Measurements from ENCODE around the gene ETS2. TPM values are rescaled to one million over a fixed set of nuclear protein-coding genes. Genes with fewer than 3 reads are reported as not detected.

The ETS2 gene
- total RNA-seq, 2 experiments from 2014 or later = 17.0 to 20.1 TPM

- CTCF ChIA-PET = no interaction called here
Observed at GRCh38 chr21:38849776-38850175, 44.0 kb downstream of the ETS2 start.

GRCh38 chr21:38850277-38850951 lies 44.7 kb downstream of the ETS2 start:
- CTCF ChIA-PET = interaction anchor here (0.9 kb wide), 1 partner anchor 341 kb away, joined by 3 read pairs; no protein-coding TSS in a partner anchor
- Mint-ChIP-seq H3K4me1 (ENCODE audit: low read depth) (no peaks in the 10 kb centered on the region), H3K9me3 (ENCODE audit: insufficient read depth) (no peaks in the 10 kb centered on the region), H3K27me3 (ENCODE audit: low read depth) (no peaks in the 10 kb centered on the region), H3K36me3 (ENCODE audit: low read depth) (no peaks in the 10 kb centered on the region), H3K4me3 (no peak overlapping the region), H3K27ac (no peak overlapping the region)
- no peak for DNase-seq
- ATAC-seq = no peak
- POLR2A ChIA-PET = no interaction called here

More at GRCh38 chr21:38849776-38850175, 44.0 kb downstream of the ETS2 start:
- Mint-ChIP-seq H3K27ac (no peak overlapping the region), H3K27me3 (ENCODE audit: low read depth) (no peaks in the 10 kb centered on the region), H3K4me1 (ENCODE audit: low read depth) (no peaks in the 10 kb centered on the region), H3K36me3 (ENCODE audit: low read depth) (no peaks in the 10 kb centered on the region), H3K4me3 (no peak overlapping the region), H3K9me3 (ENCODE audit: insufficient read depth) (no peaks in the 10 kb centered on the region)
- POLR2A ChIA-PET = no interaction called here
- ATAC-seq = no peak
- no peak for DNase-seq

- H3K27me3 Mint-ChIP-seq (ENCODE audit: low read depth) = peaks cover 4% of the 10 kb centered on the region
- no peak overlapping the region for H3K27ac Mint-ChIP-seq
- H3K4me3 Mint-ChIP-seq = no peak overlapping the region
- ChIA-PET POLR2A (no interaction called here), CTCF (interaction anchor here (0.9 kb wide), 1 partner anchor 340 kb away, joined by 3 read pairs; no protein-coding TSS in a partner anchor)
- no peaks in the 10 kb centered on the region for H3K4me1 Mint-ChIP-seq (ENCODE audit: low read depth)
- ATAC-seq (no peak), DNase-seq (no peak)
- no peaks in the 10 kb centered on the region for H3K9me3 Mint-ChIP-seq (ENCODE audit: insufficient read depth)
- H3K36me3 Mint-ChIP-seq (ENCODE audit: low read depth) = no peaks in the 10 kb centered on the region
Observed at GRCh38 chr21:38851101-38851500, 45.4 kb downstream of the ETS2 start.

DNA sequence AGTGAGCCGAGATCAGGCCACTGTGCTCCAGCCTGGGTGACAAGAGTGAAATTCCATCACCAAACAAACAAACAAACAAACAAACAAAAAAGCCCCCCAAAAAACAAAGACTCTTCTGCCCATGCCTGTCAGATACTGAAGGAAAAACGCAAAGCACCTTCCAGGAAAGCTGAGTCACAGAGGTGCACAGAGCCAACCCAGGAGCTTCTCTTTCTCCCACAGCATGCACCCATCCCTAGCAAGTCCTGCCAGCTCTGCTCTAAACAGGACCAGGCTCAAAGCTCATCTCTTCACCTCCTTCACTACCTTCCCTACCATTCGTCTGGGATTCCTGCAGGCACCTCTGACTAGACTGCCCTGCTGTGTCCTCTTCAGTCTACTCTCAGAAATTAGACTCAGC lies 46.5 kb downstream of the ETS2 start:
- Mint-ChIP-seq H3K4me1 (ENCODE audit: low read depth) (no peaks in the 10 kb centered on the region), H3K4me3 (no peak overlapping the region), H3K27ac (no peak overlapping the region), H3K9me3 (ENCODE audit: insufficient read depth) (no peaks in the 10 kb centered on the region), H3K27me3 (ENCODE audit: low read depth) (peaks cover 4% of the 10 kb centered on the region), H3K36me3 (ENCODE audit: low read depth) (no peaks in the 10 kb centered on the region)
- ChIA-PET CTCF (no interaction called here), POLR2A (interaction anchor here (0.7 kb wide), 1 partner anchor 10 kb away, joined by 4 read pairs; no protein-coding TSS in a partner anchor)
- ATAC-seq (no peak), DNase-seq (peak; percentile 5)

DNA sequence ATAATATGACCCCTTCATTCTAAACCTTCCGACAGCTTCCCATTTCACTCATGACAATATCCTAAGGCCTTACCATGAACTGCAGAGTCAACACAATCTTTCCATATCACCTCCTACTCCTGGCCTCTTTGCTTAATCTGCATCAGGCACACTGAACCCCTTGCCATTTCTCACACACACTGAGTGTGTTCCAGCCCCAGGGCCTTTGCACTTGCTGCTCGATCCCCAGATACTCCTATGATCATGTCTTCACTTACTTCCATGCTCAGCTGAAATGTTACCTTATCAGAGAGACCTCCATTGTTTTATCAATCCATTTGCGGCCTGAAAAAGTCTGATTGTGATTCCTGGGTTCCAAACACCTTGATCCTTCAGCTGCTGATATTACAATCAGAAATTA lies 47.0 kb downstream of the ETS2 start:
- ATAC-seq (no peak), DNase-seq (no peak)
- H3K36me3 Mint-ChIP-seq (ENCODE audit: low read depth) = no peaks in the 10 kb centered on the region
- H3K4me1 Mint-ChIP-seq (ENCODE audit: low read depth) = no peaks in the 10 kb centered on the region
- no peak overlapping the region for H3K4me3 Mint-ChIP-seq
- CTCF ChIA-PET = no interaction called here
- POLR2A ChIA-PET = no interaction called here
- peaks cover 4% of the 10 kb centered on the region for H3K27me3 Mint-ChIP-seq (ENCODE audit: low read depth)
- H3K27ac Mint-ChIP-seq = no peak overlapping the region
- no peaks in the 10 kb centered on the region for H3K9me3 Mint-ChIP-seq (ENCODE audit: insufficient read depth)

DNA sequence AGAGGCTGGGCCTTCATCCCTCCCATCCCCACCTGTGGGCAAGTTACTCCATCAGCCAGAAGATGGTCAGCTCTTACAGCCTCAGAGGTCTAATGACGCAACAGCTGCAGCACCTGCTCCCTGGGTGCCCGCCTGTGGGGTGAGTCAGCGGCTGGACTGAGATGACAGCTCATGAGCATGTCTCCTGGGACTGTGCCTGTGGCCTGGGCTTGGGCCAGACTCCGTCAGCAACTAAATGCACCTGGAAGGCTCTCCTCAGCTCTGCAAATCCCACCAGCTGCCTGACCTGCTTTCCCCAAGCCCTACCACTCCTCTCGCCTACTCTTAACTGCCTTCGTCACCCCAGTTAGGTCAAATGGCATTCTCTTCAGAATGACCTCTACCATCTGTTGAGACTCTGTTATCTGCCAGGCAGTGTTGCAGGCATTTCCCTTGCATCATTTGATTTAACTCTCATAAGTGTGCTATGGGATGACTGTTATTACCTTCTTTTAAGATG lies 47.7 kb downstream of the ETS2 start:
- Mint-ChIP-seq H3K4me3 (no peak overlapping the region), H3K27me3 (ENCODE audit: low read depth) (peaks cover 4% of the 10 kb centered on the region), H3K4me1 (ENCODE audit: low read depth) (no peaks in the 10 kb centered on the region), H3K36me3 (ENCODE audit: low read depth) (no peaks in the 10 kb centered on the region), H3K9me3 (ENCODE audit: insufficient read depth) (no peaks in the 10 kb centered on the region), H3K27ac (no peak overlapping the region)
- ATAC-seq (no peak), DNase-seq (no peak)
- POLR2A ChIA-PET = no interaction called here
- CTCF ChIA-PET = no interaction called here

DNA sequence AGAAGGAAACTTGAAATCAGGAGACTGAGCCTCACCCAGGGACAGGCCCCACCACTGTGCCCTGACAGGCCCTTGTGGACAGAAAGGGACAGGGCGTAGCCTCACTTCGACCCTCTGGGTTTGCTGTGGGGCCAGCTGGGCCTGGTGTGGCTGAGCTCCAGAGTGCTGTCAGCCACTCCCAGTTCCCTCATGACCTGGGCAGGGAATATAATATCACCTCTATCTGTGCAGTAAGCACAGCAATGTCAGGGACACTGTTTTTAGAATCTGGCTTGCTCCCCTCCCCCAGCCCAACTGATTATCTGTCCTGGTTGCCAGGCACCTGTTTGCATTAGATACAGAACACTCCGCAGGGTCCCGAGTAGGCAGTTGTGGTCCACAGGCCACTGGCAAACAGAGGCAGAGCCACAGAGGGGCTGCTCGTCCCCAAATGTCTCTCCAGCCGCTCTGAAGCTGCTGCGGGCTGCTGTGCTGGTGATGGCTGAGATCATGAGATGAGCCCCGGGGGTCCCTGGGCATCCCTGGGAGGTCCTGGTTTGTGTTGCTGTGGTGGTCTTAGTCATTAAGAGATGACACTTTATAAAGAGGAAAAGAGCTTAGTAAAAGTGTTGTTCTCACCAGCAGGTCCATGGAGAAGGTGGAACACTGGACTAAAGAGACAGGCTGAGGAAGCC lies 51.6 kb downstream of the ETS2 start:
- ChIA-PET POLR2A (no interaction called here), CTCF (no interaction called here)
- Mint-ChIP-seq H3K9me3 (ENCODE audit: insufficient read depth) (no peaks in the 10 kb centered on the region), H3K27ac (no peak overlapping the region), H3K36me3 (ENCODE audit: low read depth) (no peaks in the 10 kb centered on the region), H3K4me1 (ENCODE audit: low read depth) (peaks cover 4% of the 10 kb centered on the region), H3K27me3 (ENCODE audit: low read depth) (peaks cover 4% of the 10 kb centered on the region), H3K4me3 (no peak overlapping the region)
- ATAC-seq = no peak
- DNase-seq = no peak

GRCh38 chr21:38858026-38858811 lies 52.5 kb downstream of the ETS2 start:
- H3K27me3 Mint-ChIP-seq (ENCODE audit: low read depth) = peaks cover 4% of the 10 kb centered on the region
- POLR2A ChIA-PET = no interaction called here
- no peak for DNase-seq

GRCh38 chr21:38858812-38859205 lies 53.1 kb downstream of the ETS2 start:
- H3K4me1 Mint-ChIP-seq (ENCODE audit: low read depth) = peaks cover 6% of the 10 kb centered on the region

More at GRCh38 chr21:38858026-38858811, 52.5 kb downstream of the ETS2 start:
- H3K9me3 Mint-ChIP-seq (ENCODE audit: insufficient read depth) = no peaks in the 10 kb centered on the region
- CTCF ChIA-PET = no interaction called here
- H3K4me1 Mint-ChIP-seq (ENCODE audit: low read depth) = peaks cover 6% of the 10 kb centered on the region
- H3K27ac Mint-ChIP-seq = no peak overlapping the region
- H3K4me3 Mint-ChIP-seq = no peak overlapping the region
- no peak for ATAC-seq
- H3K36me3 Mint-ChIP-seq (ENCODE audit: low read depth) = no peaks in the 10 kb centered on the region

GRCh38 chr21:38859852-38860251 lies 54.1 kb downstream of the ETS2 start:
- peaks cover 6% of the 10 kb centered on the region for H3K4me1 Mint-ChIP-seq (ENCODE audit: low read depth)
- no peaks in the 10 kb centered on the region for H3K36me3 Mint-ChIP-seq (ENCODE audit: low read depth)
- DNase-seq (no peak), ATAC-seq (no peak)
- no peaks in the 10 kb centered on the region for H3K9me3 Mint-ChIP-seq (ENCODE audit: insufficient read depth)
- no peak overlapping the region for H3K4me3 Mint-ChIP-seq
- ChIA-PET CTCF (no interaction called here), POLR2A (interaction anchor here (0.6 kb wide), 1 partner anchor 17 kb away, joined by 3 read pairs; no protein-coding TSS in a partner anchor)
- H3K27ac Mint-ChIP-seq = no peak overlapping the region
- peaks cover 4% of the 10 kb centered on the region for H3K27me3 Mint-ChIP-seq (ENCODE audit: low read depth)

More at GRCh38 chr21:38858812-38859205, 53.1 kb downstream of the ETS2 start:
- ATAC-seq = no peak
- H3K9me3 Mint-ChIP-seq (ENCODE audit: insufficient read depth) = no peaks in the 10 kb centered on the region
- H3K27ac Mint-ChIP-seq = no peak overlapping the region
- H3K27me3 Mint-ChIP-seq (ENCODE audit: low read depth) = peaks cover 4% of the 10 kb centered on the region
- no peak for DNase-seq
- ChIA-PET CTCF (no interaction called here), POLR2A (no interaction called here)
- H3K36me3 Mint-ChIP-seq (ENCODE audit: low read depth) = no peaks in the 10 kb centered on the region
- no peak overlapping the region for H3K4me3 Mint-ChIP-seq

DNA sequence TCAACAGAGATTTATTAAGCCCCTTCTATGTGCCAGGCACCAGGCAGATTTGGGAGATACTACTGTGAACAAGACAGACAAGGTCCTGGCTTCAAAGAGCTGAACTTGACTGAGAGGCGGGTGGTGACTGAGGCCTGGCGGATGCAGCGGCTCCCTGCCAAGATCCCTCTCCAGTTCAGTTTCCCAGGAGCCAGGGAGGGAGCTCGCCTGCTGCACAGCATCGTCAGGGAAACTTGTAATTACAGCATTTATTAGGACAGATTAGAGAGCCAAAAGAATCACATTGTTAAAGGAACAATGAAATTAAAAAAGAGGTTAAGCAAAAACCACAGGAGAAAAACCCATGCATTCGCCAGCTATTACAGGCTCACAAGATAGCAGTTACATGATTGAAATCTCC lies 55.3 kb downstream of the ETS2 start:
- ChIA-PET POLR2A (no interaction called here), CTCF (interaction anchor here (1.4 kb wide), 1 partner anchor 277 kb away, joined by 4 read pairs; no protein-coding TSS in a partner anchor)
- Mint-ChIP-seq H3K4me1 (ENCODE audit: low read depth) (peaks cover 6% of the 10 kb centered on the region), H3K9me3 (ENCODE audit: insufficient read depth) (no peaks in the 10 kb centered on the region), H3K36me3 (ENCODE audit: low read depth) (no peaks in the 10 kb centered on the region), H3K27ac (no peak overlapping the region), H3K4me3 (no peak overlapping the region), H3K27me3 (ENCODE audit: low read depth) (no peaks in the 10 kb centered on the region)
- ATAC-seq (no peak), DNase-seq (no peak)
